Cardiac muscle cell (in vitro differentiated cells and primary cell): ENCODE results near the gene ANXA2. TPM values are rescaled to one million over a fixed set of nuclear protein-coding genes. Genes with fewer than 3 reads are reported as not detected.

Experiments used
- DNase-seq, 2 donors: peaks; one replicate each; pipeline versions ENCODE4 v3.0.0 to v3.0.0-alpha.2; 2010 to 2017; ENCODE audit warnings: low read depth in 1 of 2, low spot score in 1 of 2
- H3K27ac ChIP-seq: fragments of 200-600 bp; sonication (generic); 2 replicates; pipeline ENCODE4 v1.5.1; 2016
- H3K27me3 ChIP-seq: fragments of 200-600 bp; sonication (generic); 2 replicates; pipeline ENCODE4 v1.6.0; 2016; ENCODE audit warnings: control low read depth
- H3K36me3 ChIP-seq: fragments of 200-600 bp; sonication (generic); 2 replicates; pipeline ENCODE4 v1.5.1; 2016; ENCODE audit warnings: control low read depth
- H3K4me1 ChIP-seq: fragments of 200-600 bp; sonication (generic); 2 replicates; pipeline ENCODE4 v1.8.1; 2017; ENCODE audit warnings: low read depth, mild to moderate bottlenecking, mixed run types
- H3K4me3 ChIP-seq: fragments of 200-600 bp; sonication (generic); 2 replicates; pipeline ENCODE4 v1.5.1; 2016; ENCODE audit warnings: mild to moderate bottlenecking
- H3K9me3 ChIP-seq: fragments of 200-600 bp; sonication (generic); 2 replicates; pipeline ENCODE4 v1.5.1; 2017; ENCODE audit warnings: low read depth, mild to moderate bottlenecking, control low read depth
- polyA plus RNA-seq: library from polyadenylated mRNA; unstranded; fragments of >200 nt; fragmentation: Nextera tagmentation; extraction: Ambion mirVana; gene quantifications from 2 replicates; pipeline ENCODE4 v1.2.1, GENCODE V29; 2016
- total RNA-seq: library from RNA; depleted of rRNA; stranded (reverse); fragments of >200 nt; gene quantifications from 2 replicates; pipeline ENCODE4 v1.2.3, GENCODE V29; 2016
- TF ChIP-seq, protein P1 (sequence below): IDR thresholded peaks from 2 replicates; pipeline ENCODE4 v1.5.1; 2012; ENCODE audit warnings: low read depth, mild to moderate bottlenecking, low read length

ANXA2 gene
- total and polyA plus RNA-seq, 2 experiments from 2014 or later = 90.2 to 284 TPM

DNA sequence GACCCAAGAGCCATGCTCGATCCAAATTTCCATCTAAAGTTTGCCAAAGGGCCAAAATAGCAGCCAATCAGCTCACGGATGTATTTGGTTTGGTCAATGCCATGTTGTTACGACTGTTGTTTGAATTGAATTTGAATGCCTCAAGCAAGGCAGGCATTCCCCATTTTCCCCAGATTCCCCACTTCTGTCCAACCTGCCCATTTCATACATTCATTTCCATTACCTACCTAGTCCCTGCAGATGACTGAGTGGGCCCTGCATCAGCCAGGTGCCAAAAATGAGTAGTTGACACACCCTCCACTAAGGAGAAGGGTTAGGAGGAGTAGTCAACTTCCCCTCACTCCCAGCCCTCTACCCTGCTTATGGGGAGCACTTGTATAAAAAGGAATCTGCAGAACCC lies 51.7 kb downstream of the ANXA2 start:
- no peak for DNase-seq
- Histone ChIP-seq H3K27me3 (no peaks in the 10 kb centered on the region), H3K4me3 (no peak overlapping the region), H3K4me1 (no peaks in the 10 kb centered on the region), H3K36me3 (peaks cover 6% of the 10 kb centered on the region), H3K27ac (no peak overlapping the region), H3K9me3 (no peaks in the 10 kb centered on the region)
- TF ChIP-seq, protein P1, sequence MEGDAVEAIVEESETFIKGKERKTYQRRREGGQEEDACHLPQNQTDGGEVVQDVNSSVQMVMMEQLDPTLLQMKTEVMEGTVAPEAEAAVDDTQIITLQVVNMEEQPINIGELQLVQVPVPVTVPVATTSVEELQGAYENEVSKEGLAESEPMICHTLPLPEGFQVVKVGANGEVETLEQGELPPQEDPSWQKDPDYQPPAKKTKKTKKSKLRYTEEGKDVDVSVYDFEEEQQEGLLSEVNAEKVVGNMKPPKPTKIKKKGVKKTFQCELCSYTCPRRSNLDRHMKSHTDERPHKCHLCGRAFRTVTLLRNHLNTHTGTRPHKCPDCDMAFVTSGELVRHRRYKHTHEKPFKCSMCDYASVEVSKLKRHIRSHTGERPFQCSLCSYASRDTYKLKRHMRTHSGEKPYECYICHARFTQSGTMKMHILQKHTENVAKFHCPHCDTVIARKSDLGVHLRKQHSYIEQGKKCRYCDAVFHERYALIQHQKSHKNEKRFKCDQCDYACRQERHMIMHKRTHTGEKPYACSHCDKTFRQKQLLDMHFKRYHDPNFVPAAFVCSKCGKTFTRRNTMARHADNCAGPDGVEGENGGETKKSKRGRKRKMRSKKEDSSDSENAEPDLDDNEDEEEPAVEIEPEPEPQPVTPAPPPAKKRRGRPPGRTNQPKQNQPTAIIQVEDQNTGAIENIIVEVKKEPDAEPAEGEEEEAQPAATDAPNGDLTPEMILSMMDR = no peak

DNA sequence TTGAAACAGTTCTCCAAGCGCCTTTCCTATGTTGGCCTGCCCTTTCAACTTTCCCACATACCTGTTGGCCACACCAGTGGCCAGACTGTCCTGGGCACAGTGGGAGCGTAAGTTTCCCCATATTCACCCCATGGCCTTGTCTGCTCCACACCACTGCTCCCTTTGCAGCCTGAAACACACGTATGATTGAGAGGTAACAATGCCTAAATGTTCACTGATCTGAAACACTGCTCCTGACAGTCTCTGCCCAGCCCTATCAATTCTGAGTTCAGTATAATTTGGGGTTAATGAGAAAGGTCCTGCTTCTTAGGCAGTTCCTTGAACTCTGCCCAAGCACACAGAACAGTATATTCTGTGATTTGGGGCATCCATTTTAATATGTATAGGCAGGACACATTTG lies 52.2 kb downstream of the ANXA2 start:
- Histone ChIP-seq H3K36me3 (peaks cover 6% of the 10 kb centered on the region), H3K9me3 (no peaks in the 10 kb centered on the region), H3K27me3 (no peaks in the 10 kb centered on the region), H3K4me3 (no peak overlapping the region), H3K27ac (no peak overlapping the region), H3K4me1 (no peaks in the 10 kb centered on the region)
- no peak for DNase-seq
- TF ChIP-seq, protein P1 = no peak

DNA sequence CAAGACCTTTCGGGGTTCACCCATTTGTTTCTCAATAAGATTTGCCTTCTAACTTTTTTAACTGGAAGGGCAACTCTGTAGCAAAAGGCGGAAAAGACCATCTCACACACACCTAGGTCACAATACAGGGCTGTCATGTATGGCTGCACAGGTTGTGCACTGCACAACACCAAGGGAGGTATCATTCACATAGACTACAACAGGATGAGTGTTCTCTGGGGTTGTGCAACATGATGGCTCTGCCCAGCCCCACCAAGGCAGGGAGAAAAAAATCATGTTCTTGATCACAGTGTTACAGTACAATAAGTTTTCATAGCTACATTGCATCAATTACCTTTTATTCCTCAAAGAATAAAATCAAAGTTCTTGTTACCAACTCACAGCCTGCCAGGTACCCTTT lies 52.8 kb downstream of the ANXA2 start:
- H3K27ac ChIP-seq = no peak overlapping the region
- TF ChIP-seq, protein P1 = no peak
- H3K4me3 ChIP-seq = no peak overlapping the region
- H3K36me3 ChIP-seq = peaks cover 6% of the 10 kb centered on the region
- H3K4me1 ChIP-seq = no peaks in the 10 kb centered on the region
- DNase-seq = no peak
- H3K27me3 ChIP-seq = no peaks in the 10 kb centered on the region
- no peaks in the 10 kb centered on the region for H3K9me3 ChIP-seq

DNA sequence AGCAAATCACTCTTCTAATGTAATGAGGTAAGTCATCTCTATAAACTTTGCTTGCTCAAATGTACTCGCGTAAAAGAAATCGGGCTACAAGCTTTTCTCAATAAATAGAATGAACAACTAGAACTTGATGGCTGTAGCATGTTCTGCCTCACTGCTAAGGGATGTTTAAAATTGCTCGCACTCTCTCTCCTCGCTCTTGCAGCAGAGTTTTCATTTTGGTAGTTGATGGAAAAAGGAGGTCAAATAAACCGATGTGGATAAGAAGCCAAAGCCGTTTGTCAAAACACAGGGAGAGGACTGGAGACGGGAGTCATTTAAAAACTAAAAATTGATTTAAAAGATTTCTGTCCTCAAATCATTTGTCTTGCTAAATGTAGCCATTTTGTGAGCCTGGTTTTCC lies 53.3 kb downstream of the ANXA2 start:
- Histone ChIP-seq H3K9me3 (no peaks in the 10 kb centered on the region), H3K4me1 (no peaks in the 10 kb centered on the region), H3K36me3 (peaks cover 6% of the 10 kb centered on the region), H3K27ac (no peak overlapping the region), H3K27me3 (no peaks in the 10 kb centered on the region), H3K4me3 (no peak overlapping the region)
- no peak for DNase-seq
- TF ChIP-seq, protein P1 = no peak

DNA sequence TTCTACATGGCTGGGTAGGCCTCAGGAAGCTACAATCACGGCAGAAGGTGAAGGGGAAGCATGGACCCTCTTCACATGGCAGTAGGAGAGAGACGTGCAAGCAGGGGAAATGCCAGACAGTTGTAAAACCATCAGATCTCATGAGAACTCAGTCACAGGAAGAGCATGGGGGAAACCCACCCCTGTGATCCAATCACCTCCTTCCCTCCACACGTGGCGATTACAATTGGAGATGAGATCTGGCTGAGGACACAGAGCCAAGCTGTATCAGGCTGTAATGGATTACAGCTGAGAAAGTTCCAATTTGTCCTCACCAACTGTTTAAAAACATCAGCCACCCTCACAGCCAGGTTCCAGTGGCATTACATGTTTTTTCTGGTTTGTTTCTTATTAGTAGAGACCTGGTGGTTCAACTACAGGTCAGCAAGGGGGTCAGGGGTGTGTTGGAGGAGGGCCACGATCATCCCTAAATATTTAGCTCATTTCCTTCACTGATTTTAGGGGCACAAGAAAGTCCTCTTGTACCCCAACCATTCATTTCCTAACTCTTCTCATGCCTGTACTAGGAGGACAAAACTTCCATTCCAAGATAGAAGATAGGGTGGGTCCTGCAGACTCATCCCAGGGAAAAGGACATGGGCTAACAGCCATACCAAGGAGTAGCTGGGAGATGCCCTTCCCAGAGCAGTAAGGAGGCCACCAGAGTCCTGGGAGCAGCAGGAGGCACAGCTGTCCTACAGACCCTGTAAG lies 54.4 kb downstream of the ANXA2 start:
- TF ChIP-seq, protein P1 = no peak
- DNase-seq = no peak
- Histone ChIP-seq H3K27ac (no peak overlapping the region), H3K4me3 (no peak overlapping the region), H3K36me3 (peaks cover 6% of the 10 kb centered on the region), H3K27me3 (no peaks in the 10 kb centered on the region), H3K9me3 (no peaks in the 10 kb centered on the region), H3K4me1 (no peaks in the 10 kb centered on the region)
